HG03521 (cell line): ENCODE measurements around the gene PKD1L1.
"Not testable (repeated sequence)": the region's sequence is repeated elsewhere in the genome, so short reads cannot be mapped to it uniquely, and the experiment has no call there.

Source experiments
- ATAC-seq: cut with Tn5 transposase; IDR thresholded peaks from one replicate; pipeline ENCODE4 v1.9.1; 2021; ENCODE audit warnings: mild to moderate bottlenecking, moderate library complexity; ENCODE audit not compliant: unreplicated experiment

PKD1L1 gene

DNA sequence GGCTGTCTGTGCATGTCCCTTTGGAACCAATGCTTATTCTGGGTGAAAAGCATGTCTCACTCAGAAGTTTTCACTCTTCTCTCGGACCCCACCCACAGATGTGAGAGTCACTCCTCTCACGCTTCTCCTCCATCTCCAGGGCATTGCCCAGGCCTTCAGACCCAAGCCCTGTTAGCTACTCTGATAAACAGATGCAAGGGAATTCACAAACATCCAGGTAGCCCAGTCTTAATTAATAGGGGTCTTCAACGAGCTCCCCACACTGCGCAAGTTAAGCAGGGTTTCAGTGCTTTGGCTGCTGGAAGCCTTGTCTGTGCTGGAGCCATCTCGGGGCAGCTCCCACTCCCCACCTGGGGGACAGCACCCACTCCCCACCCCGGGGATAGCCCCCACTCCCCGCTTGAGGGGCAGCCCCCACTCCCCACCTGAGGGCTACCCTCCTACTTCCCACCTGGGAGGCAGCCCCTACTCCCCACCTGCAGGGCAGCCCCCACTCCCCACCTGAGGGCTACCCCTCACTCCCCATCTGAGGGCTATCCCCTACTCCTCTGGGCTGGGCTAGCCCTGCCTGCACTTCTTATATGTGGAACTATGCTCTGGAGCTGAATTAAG, 8.7 kb downstream of the PKD1L1 start:
- no peak for ATAC-seq

DNA sequence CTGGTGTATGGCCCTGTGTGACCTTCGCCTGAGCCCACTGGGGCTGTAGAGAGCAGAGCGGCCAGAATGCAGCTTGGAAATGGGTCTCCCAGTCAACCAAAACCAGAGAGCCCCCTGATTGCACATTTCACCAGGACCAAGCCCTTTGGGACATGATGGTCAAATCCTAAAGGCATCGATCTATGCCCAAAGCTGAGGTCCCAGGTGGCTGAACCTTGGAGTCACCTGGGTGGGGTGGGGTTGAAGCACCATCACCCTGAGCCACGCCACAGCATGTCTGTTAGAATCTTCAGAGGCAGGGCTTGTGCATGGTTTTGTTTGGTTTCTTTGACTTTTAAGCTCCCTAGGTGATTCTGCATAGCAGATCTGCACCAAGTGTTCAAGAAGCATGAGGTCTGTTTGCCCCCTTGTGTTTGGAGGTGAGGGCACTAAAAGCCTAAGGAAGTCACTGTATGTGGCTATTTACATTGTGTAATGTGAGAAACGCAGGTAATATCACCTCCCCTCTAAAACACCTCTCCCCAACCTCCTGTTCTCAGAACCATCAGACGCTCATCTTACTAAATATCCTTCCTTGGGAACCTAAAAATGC, 9.6 kb downstream of the PKD1L1 start:
- ATAC-seq, result no peak

DNA sequence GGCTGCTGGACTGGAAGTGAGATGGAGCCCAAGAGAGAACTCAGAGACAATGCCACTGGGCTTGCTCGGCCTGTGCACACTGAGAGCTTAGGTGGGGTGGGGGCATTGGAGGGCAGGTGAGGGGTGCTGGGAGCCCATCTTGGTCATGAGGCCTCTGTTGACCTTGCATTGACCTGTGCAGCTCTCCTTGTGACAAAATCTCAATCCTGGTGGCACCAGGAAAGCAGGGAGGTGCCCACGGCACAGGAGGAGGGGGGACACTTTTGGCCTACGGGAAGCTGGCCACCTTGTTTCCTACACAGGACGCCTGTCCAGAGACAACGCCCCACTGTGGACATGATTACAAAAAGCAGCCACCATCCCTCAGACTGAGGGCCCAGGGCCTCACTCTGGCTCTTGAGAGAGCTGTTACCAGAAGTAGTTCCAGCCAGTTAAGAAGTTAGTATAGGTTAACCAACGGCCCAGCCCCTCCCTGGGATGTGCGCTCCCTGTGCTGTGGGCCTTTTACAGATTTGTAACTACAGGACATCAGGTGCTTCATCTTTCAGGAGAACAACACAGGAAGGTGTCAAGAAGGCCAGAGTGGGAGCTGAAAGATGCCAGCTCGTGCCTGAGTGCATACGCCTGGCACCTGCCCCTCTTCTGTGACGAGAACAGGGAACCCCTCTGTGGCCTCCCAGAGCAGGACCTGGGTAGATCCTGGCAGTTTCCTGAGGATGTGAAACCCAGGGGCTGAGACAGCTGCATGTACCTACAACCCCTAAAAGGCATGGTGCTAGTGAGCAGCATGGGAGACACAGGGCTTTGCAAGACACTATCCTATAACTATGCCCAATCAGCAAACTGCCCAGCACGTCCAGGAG, 10.3 kb downstream of the PKD1L1 start:
- peak; percentile 36 for ATAC-seq

DNA sequence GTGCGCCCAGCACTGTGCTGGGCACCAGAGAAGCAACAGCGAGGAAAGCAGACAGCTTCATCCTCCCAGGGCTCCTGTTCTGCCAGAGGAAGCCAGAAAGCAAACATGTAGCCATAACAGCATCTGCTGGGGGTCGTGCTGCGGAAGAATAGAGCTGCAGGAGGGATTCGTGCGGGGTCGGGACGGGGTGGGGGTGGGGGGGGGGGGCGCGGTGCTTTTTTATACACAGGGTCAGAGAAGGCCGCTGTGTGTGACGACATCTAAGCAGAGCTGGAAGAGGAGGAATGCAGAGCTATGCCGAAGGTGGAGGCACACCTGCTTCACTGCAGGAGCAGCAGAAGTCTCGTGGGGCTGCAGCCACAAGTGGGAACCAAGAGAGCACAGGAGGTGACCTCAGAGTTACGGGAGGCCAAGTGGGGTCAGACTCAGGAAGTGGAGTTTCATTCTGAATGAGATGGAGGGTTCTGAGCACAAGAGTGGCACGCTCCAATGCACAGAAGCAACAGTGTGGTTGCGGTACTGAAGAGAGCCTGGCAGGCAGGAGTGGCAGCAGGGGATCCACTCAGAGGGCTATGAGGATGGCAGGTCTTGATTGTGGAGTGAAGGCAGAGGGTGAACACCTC, 11.1 kb downstream of the PKD1L1 start:
- peak; percentile 95 for ATAC-seq

DNA sequence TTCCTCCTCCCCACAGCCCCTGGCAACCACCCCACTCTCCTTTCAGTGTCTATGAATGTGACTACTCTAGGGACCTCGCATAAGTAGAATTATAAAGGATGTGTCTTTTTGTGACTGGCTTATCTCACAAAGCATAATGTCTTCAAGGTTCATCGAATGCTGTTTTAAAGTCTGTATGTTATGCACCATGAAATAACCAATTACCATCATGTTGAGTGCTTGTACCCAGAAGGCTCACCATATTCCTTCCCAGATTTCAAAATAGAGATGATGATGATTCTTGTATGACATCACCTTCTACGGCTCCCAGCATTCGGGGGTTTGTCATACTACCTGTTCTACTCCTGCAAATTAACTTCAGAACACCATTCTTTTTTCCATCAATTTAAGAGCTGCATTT, 11.9 kb downstream of the PKD1L1 start:
- no peak for ATAC-seq

DNA sequence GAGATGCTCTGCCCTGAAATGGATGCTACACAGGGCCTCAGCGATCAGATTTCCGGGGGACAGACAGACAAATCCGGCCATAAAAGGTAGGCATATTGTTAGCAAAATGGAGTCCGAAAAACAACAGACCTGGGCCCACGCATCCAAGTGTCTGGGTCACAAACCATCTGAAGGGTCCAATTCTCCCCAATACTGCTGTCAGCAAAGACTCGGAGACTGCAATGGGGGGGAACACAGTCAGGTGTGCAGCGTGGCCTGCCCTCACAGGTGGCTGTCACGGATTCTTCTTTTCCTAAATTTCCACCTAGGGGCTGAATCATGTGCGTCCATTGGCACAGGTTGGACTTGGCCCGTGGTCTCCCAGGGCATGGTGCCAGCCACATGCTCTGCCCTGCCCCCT, 12.9 kb downstream of the PKD1L1 start:
- no peak for ATAC-seq

DNA sequence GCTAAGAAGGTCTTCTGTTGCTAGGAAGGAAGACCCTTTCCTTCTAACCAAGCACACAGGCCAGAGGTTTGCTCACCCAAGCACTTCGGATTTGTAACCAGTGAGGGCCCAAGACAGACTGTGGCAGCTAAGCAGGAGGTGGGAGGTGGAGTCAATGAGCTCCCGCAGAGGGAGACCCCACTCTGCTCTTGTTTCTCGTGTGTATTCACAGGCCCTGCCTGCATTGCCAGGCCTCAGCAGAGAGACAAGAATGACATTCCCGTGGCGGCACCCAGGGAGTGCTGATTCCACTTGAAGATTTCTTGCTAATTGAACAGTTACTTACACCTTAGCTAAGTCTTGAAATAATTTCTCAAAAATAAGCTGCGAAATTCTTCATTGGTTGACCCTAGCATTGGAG, 13.4 kb downstream of the PKD1L1 start:
- no peak for ATAC-seq

DNA sequence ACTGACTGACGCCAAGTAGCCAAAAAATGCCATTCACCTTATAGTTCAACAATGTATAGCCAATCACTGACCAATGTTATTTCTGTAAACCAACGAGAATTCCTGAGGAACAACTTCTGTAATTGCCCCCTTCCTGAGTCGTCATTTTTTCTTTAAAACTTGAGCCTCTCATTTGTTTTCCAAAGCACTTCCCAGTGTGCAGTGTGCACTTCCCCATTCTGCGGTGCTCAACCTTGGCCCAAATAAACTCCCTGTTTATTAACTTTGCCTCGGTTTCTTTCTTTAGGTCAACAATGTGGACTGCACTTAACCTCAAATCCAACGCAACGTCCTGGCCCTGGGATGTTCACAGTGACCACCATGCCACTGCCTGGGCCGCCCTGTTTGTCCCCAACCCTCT, 15.1 kb downstream of the PKD1L1 start:
- ATAC-seq, result no peak

DNA sequence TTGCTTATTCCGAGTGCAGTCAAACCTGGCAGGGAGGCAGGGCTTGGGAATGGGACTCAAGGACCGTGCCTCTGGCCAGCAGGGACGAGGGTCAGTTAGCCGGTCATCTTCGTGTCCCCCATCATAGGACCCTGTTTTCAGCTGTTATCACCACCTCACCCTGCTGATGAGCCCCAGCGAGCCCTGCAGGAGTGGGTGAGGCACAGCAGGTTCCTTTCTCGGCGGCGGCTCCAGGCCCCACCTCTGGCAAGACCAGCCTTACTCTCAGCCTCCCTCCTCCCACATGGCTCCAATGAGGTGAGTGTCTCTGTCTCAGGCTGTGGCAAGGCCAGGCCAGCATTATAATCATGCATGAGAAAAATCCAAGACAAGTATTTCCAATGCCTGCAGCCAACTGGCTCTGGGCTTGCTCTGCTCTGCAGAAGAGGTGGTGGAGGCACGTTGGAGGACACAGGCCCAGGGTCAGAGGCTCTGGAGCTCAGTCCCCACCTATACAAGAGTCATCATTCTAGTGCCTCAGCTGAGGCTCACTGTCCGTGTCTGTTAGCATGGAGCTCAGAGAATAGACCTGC, 15.7 kb downstream of the PKD1L1 start:
- no peak for ATAC-seq

DNA sequence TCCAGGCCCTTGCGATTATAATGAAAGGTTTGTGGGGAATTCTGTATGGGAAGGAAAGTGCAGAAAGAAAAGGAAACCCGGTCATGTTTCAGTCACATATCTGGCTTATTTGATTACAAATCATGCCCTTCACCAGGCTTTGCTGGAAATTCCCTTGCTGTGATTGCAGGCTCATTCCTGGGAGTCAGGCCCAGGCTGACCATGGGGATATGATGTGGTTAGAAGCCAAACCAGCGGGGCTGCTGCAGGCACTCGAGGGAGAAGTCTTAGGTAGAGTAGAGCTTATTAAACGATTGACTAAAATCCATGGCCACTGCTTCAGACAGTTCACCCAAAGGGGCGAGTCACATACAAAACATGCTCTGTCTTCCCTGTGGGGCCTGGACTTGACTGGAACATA, 16.2 kb downstream of the PKD1L1 start:
- no peak for ATAC-seq

DNA sequence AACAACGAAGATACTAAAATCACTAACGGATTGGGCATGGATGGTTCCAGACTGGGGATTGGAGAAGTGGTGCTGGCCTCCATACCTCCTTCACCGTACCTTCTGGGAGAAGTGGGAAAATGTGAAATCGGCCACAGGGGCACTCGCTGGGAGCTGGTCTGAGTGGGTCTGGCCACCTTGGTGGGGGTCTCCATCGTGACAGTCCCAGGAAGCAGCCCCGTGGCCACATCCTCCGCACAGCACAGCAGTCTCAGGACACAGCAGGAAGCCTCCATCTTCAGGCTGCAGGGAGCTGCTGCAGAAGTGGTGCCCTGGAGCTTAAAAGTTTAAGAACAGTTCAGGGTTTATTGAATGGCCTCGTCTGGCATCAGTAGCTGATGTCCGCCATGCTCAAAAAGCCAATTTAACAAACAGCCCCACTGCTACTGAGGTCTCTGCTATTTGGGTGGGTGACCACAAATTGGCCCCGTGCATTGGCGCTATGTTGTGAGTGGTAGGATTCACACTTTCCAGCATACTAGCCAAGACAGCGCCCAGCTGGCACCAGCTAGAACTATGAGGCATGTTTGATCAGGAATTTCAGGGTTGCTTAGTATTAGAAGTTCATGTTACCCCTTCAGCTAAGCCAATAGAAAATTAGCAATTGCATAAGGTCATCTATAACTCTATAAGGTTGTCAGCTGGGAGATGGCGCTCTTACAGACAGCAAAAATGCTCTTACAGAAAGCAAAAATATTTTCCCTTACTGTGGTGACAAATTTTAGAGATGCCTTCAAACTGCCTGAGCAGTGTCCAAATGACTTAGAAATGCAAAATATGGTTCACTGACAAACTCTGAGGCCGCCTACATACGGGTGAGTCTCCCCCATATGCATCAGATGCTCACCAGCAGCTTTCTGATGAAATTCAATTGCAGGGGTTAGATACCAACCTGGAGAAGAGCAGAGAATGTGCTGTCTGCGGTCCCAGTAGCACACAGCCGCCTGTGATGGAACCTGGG, 17.0 kb downstream of the PKD1L1 start:
- ATAC-seq, result no peak

DNA sequence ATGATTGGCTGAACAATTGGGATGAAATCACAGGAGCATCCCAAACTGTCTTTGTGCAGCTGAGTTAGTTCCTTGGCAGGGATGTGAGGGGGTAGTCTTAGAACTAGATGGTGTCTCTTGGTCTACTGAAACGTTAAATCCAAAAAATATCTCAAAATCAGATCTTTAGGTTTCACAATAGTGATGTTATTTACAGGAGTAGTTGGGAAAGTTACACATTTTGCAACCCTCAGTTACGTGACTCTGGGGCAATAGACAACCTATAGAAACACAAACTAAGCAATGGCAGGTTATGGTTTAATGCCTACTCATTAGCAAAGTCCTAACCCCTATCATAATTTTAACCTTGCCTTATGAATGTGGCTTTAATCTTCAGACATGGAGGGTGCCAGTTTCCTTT, 24.0 kb downstream of the PKD1L1 start:
- no peak for ATAC-seq

DNA sequence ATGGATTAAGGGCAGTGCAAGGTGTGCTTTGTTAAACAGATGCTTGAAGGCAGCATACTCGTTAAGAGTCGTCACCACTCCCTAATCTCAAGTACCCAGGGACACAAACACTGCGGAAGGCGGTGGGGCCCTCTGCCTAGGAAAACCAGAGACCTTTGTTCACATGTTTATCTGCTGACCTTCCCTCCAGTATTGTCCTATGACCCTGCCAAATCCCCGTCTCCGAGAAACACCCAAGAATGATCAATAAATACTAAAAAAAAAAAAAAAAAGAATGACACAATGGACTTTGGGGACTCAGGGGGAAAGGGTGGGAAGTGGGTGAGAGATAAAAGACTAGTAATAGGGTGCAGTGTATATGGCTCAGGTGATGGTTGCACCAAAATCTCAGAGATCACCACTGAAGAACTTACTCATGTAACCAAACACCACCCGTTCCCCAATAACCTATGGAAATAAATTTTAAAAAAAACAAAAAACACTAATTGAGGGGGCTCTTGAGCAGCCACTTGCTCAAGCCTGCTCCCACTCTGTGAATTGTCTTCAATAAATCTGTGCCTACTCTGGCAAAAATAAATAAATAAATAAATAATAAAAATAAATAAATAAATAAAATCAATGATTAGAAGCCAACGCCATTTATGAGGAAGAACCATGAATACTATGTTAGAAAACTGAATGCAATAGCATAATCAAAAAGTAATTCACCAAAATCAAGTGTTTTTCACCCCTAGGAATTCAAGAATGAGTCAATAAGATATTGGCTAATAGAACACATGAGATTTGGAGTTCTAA, 25.0 kb downstream of the PKD1L1 start:
- ATAC-seq, result not testable (repeated sequence)

DNA sequence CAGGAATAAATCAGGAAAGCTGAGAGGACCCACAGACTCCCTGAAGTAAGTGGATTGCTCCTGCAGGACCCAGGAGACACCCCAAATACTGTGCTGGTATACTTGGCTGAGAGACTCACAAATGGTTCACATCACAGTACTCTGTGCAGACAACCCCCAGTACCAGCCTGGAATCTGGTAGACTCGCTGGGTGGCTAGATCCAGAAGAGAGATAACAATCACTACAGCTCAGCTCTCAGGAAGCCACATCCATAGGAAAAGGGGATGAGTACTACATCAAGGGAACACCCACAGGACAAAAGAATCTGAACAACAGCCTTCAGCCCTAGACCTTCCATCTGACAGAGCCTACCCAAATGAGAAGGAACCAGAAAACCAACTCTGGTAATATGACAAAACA, 31.8 kb downstream of the PKD1L1 start:
- ATAC-seq, result not testable (repeated sequence)

DNA sequence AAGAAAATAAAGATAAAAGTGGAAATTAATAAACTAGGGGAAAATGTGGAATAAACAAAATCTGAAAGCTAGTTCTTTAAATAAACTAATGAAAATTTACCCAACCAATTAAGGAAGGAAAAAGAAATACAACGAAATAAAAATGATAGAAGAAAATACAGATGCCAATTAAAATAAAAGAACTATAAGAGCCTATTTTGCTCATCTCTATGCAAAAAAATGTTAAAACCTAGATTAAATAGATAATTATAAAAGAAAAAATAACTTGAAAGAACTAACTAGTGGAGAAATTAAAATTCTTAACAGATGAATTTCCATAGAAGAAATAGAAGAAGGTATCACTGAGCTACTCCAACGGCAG, 32.7 kb downstream of the PKD1L1 start:
- no peak for ATAC-seq

DNA sequence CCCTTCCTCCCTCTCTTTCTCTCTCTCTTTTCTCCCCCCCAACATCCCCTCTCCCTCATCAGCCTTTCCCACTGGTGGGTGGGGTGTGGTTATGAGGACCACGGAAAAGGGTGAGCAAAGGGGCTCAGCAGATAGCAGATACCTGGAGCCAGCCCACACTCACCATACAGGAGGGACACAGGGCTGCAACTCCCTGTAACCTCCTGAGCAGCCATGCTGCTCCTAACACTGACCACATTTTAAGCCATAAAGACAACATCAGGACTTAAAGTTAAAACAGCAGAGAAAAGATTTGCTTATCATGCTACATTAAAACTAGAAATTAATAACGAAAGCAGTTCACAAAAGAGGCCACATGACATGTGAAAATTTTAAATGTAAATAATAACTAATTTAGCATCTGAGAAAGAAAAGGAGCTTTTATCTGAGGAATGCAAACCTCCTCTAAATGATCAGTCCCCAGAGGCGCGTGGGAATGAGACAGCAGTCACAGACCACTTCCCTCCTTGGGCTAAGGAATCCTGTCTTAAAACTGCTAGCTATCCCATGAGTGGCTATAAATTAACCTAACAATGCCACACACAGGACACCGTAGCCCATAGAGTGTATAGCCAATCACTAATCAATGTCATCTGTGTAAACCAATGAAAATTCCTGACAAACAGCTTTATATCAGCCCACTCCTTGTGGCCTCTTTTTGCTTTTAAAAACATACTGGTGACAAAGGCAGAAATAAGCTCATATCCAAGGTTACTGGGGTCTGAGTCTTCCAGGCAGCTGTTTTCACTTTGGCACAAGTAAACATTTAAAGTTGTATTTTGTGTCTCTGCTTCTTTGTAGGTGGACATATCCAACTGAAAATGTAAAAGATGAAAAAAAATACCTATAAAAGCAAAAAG, 33.3 kb downstream of the PKD1L1 start:
- ATAC-seq, result no peak

DNA sequence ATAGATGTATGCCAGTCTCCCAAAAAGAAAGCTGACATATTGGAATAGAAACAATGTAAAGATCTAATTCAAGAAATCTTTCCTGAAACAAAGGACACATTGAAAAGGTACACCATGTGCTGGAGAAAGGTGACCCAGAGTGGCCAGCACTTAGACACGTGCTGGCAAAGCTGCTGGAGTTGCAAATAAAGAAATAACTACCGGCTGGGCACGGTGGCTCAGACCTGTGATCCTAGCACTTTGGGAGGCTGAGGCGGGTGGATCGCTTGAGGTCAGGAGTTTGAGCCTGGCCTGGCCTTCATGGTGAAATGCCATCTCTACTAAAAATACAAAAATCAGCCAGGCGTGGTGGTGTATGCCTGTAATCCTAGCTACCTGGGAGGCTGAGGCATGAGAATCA, 35.9 kb downstream of the PKD1L1 start:
- ATAC-seq, result no peak

DNA sequence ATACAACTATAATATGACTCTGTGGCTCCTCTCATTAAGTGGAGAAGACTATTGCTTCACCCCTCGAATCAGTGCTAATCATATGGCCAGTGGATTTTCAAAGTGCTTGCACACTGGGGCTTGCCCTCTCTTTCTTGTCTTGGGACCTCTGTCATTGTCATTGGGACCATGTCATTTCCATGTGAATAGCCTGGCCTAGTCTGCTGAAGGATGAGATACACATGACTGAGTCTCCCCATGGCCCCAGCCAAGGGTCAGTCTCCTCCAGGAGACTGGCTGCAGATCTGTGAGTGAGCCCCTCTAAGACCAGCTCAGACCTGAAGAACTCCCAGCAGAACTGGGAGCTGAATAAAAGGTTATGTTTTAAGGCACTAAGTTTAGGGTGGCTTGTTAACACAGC, 39.5 kb downstream of the PKD1L1 start:
- ATAC-seq, result no peak
